Activated T-cell treated with anti-CD3 and anti-CD28 coated beads for 24 hours (primary cell): ENCODE measurements around the gene WIPF2.
A peak's percentile ranks its signal among the peaks of the same experiment; 100 is the strongest.

Experiments
- DNase-seq: peaks from one replicate; pipeline ENCODE4 v3.0.0-alpha.2; 2020; ENCODE audit warnings: low read depth

WIPF2 gene

GRCh38 chr17:40313668-40314583 lies 94.8 kb downstream of the WIPF2 start:
- no peak for DNase-seq

- peak; percentile 76 for DNase-seq
These were observed 95.5 kb downstream of the WIPF2 start for GRCh38 chr17:40314584-40314956.

- no peak for DNase-seq
These were observed 96.1 kb downstream of the WIPF2 start for GRCh38 chr17:40315206-40315605.

DNA sequence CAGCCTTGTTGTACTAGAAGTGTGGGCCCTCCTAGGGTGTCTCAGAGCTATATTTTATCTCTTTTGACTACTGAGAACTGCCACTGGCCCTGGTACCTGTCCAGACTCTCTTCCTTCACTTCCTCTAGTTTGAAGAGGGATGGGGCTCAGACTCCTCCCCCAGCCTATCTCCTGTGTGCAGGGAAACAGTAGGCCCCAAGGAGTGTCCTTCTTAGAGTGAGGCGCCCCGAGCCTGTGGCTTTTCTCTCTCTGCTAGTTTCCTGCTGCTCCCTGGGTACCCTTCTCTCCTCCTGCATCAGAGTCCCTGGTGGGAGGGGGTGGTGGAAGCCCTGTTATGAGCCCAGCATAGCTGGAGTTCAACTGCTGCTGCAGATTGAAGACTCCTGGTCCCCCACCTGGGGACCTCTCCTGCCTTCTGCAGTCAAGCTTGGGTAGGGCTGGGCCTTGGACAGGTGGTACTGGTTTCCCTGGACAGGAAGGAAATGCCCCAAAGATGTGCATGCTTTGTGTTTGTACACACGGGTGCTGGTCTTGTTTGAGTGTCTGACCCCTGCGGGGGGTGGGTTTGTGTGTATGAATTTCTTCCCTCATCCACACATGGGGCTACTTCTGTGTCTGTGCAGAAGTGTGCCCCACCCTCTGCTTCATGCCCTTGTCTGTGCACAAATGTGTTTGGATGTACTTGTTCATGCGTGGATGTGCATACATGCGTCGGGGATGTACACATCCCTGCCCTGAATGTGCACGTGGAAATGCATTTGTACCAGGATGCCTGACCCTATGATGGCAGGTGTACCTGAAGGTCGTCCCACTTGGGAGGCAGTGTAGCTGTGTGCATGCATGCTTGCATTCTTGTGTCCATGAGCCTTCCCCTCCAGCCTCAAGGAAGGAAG lies 96.8 kb downstream of the WIPF2 start:
- no peak for DNase-seq

GRCh38 chr17:40316571-40317344 lies 97.7 kb downstream of the WIPF2 start:
- DNase-seq = no peak

DNA sequence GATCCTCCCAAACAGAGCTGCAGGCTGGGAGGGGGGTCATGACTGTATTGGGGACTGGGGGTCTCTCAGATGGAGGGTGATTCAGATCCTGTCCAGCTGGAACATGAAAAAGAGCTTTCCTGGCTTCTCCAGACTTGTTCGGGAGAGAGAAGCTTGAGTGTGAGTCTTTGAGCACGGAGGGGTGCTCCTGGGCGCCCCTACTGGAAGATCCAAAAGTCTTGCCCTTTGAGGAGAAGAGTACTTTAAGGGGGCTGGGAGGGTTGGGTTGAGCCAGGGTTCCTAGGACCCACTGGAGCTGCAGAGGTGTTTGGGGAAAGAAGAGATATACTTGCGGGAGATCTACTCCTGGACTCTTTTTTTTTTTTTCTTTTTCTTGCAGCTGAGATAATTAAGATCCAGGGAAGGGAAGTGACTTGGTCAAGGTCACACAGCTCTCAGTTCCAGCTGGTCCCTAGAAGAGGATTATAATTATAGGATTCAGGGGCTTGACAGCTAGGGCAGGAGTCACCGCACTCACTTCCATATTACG lies 98.3 kb downstream of the WIPF2 start:
- DNase-seq = no peak

- DNase-seq = peak; percentile 90
These were observed 99.1 kb downstream of the WIPF2 start for GRCh38 chr17:40317880-40318829.

DNA sequence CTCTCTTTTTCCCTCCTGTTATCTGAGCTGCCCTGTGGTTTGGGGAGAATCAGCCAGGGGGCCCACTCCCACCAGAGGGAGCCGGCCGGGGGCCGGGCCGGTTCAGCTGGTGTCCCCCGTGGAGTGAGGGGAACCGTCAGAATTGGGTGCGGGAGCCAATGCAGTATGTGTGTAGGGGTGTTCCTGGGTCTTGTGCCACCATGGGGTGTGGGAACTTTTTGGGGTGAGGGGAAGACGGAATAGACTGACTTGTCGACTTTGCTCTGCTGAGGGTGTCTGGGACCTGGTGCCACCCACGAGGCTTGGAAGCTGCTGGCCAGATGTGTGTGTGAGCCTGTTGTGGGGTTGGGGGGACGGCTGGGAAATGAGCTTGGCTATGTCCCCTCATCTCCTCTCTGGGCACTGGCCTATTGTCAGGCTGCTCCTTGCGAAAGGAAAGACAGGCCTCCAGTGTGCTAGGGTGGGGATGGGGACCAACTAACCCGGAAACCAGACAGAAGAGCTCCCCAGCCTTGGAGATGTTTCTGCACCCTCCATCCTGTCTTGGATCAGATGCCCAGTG lies 99.8 kb downstream of the WIPF2 start:
- DNase-seq = no peak

DNA sequence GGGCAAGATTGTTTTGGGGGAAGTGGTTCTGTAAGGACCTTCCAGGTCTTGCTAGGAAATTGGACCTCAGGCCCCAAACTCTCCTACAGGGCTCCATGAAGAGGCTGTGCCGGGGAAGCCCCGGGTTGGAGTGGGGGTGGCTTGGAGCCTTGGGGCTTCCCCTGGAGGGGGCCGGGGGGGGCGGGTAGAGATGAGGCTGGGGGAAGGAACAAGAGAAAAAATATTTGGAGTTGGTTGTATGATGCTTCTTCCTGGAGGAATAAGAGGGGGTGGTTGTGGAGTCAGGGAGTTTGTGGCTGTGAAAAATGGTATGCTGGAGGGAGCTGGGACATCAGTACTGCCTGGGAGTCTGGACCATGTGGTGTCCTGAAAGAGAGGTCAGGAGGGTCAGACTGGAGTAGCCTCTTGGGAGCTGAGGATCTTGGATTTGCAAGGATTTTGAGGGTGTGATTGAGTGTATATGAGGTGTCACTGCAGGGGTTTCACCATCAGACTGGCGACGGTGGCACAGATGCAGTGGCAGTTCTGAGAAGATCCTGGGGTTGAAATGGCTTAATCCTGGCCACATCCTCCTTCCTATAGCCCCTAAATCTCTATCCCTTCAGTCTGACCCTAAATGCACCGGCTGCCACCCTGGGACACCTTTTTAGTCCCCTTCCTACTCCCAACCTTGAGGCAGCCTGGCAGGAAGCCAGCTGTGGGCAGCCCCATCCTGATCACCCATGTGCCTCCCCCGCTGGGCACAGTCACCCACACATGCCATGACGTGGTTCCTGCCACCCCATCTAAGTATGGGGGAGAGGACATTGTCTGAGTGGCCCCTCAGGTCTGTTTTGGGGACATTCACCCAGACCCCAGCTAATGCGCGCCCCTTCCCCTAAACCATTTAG lies 100.8 kb downstream of the WIPF2 start:
- DNase-seq = peak; percentile 48

GRCh38 chr17:40320756-40321523 lies 101.8 kb downstream of the WIPF2 start:
- DNase-seq = no peak

DNA sequence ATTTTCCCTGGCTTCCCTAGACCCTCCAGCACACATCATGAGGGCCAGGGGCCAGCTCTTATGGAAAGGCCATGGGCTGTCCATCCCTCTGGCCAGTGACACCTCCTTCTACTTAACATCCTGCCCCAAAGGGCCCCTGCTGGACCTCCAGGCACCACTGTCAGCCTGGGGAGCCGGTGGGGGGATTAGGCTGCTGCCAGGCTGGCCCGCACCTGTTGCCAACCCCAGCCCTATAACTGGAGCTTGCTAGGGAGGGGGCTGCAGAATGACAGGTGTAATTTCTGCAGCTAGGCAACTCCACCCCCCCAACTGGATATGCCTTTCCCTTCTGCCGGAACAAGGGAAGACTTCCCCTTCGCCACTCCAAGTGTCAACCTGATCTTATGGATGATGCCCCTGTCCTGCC lies 102.4 kb downstream of the WIPF2 start:
- DNase-seq = no peak

GRCh38 chr17:40321961-40322357 lies 102.9 kb downstream of the WIPF2 start:
- no peak for DNase-seq

DNA sequence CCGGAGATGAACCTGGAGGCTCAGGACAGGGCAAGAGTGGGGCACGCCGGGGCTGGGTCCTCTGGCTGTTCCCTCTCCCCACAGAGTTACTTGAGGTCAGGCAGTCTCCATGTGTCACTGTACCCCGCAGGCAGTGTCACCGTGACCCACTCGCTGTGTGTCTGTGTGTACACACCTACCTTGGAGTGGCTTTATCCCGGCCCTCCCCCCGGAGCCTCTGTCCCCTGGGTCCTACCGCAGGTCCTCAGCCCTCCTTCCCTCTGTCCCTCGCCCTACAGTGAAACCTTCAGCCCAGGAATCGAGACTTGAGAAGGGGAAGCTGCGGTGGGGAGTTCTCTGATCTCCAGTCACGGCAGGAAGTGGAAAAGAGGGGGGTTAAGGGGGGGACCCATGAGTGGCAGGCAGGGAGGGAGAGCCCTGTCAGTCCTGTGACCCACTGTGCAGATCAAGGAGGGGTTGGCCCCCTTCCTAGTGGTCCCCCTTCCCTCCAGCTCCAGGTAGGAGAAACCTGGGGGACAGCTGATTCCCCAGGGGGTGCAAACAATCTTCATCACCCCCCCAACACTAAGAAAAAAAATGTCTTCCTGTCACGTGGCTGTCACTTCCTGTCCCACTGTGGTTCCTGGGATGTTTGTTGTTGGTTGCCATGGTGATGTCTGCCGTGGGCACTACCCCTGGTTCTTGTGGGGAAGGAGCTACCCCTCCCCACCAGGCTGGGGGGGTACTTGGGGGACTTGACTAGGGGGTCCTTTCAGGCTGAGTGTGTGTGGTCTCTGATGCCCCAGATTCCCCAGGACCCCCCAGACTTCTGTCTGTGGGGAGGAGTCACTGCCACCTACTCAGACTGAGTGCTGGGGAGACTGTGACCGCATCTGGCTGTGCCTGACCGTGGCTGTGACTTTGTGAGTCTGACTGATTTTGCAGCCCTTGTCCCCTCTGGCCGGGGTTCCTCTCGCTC lies 103.5 kb downstream of the WIPF2 start:
- DNase-seq = peak; percentile 79

DNA sequence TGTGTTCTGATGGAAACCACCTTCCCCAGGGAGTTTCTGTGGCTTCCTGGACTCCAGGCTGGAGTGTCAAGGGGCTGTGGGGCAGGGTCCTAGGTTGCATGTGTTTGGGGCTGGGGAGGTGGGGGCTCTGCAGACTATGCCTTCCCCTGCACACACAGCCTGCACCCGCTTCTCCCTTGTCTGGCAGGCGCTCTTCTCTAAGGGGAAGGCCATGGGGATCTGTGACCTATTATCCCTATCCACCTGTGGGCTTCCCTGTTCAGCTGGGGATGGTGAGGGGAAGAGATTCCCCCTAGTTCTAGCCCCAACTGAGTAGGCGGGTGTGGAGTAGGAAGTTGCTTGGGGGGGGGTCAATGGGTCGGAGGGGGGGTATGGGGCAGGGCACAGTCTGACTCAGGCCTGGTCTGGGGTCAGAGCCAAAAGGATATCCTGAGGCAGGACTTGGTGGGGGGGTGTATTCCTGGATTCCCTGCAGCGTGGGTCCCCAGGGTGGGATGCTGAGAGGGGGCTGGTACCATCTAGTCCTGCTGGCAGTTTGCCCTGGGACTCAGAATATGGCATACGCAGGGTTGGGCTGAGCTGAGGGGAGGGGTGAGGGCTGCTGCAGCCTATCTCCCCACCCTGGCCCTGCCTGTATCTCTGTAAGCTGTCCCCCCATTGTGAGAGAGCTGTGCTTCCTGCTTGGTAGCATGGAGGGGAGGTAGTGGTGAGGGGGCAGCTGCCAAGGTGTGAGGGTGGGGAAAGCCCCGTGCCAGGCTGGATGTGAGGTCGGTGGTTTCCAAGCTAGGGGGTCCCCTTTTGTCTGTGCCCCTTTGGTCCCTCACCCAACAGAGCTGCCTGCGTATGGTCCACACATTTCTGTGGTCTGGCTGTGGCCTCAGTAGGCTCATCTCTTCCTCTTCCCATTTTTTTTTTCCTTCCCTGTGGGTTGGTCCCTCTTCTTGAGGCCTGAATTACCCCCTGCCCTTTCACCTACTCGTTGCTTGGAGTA lies 104.6 kb downstream of the WIPF2 start:
- peak; percentile 47 for DNase-seq

- no peak for DNase-seq
These were observed 106.3 kb downstream of the WIPF2 start for GRCh38 chr17:40325156-40326013.
